ENCODE results near the gene EPS8. TPM values are rescaled to one million over a fixed set of nuclear protein-coding genes. Genes with fewer than 3 reads are reported as not detected.

Gene EPS8
- total RNA-seq, 1 donor from 2014 or later: 58.2 TPM

DNA sequence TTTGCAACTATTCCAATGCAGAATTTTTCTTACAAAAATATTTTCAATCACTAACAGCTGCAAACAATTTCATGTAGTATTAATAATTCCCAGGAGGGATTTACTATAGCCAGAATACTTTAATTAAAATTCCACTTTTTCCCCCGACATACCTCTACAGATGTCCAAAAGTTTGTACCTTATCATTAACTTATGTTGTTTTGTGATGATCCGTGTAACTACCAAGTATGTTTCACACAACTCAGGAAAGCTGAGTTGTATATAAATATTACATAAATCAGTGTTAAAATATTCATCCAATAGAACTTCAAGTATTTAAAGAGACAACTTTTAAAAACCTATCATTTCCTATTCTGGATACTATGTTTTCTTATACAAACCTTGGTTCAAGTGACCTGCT, 2.4 kb downstream of the EPS8 start:
- no peak overlapping the region for H3K27ac ChIP-seq
- intact Hi-C loops (cut with DNase I): no loop called here
- no peaks in the 10 kb centered on the region for H3K36me3 ChIP-seq
- H3K4me3 ChIP-seq: peak overlapping the region; percentile 79
- DNase-seq (no peak), ATAC-seq (no peak)
- H3K27me3 ChIP-seq: no peaks in the 10 kb centered on the region
- no peaks in the 10 kb centered on the region for H3K9me3 ChIP-seq
- no peaks in the 10 kb centered on the region for H3K4me1 ChIP-seq
- TF ChIP-seq, protein P1, sequence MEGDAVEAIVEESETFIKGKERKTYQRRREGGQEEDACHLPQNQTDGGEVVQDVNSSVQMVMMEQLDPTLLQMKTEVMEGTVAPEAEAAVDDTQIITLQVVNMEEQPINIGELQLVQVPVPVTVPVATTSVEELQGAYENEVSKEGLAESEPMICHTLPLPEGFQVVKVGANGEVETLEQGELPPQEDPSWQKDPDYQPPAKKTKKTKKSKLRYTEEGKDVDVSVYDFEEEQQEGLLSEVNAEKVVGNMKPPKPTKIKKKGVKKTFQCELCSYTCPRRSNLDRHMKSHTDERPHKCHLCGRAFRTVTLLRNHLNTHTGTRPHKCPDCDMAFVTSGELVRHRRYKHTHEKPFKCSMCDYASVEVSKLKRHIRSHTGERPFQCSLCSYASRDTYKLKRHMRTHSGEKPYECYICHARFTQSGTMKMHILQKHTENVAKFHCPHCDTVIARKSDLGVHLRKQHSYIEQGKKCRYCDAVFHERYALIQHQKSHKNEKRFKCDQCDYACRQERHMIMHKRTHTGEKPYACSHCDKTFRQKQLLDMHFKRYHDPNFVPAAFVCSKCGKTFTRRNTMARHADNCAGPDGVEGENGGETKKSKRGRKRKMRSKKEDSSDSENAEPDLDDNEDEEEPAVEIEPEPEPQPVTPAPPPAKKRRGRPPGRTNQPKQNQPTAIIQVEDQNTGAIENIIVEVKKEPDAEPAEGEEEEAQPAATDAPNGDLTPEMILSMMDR (IDR thresholded peaks at IDR 0.05): no peak

DNA sequence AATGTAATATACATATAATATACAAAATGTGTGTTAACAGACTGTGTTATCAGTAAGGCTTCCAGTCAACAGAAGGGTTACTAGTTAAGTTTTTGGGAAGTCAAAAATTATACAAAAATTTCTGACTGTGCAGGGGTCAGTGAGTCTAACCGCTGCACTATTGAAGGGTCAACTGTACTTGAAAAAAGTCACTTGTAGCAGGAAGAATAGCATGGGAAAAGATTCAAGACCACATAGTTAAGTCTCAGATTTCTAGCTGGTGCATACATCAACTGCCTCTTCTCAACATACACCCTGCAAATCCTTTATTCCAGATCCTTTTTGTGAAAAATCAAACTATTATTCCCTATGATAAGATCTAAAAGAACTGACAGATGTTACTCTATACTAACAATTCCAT, 5.9 kb downstream of the EPS8 start:
- H3K4me3 ChIP-seq: no peak overlapping the region
- intact Hi-C loops (cut with DNase I): no loop called here

DNA sequence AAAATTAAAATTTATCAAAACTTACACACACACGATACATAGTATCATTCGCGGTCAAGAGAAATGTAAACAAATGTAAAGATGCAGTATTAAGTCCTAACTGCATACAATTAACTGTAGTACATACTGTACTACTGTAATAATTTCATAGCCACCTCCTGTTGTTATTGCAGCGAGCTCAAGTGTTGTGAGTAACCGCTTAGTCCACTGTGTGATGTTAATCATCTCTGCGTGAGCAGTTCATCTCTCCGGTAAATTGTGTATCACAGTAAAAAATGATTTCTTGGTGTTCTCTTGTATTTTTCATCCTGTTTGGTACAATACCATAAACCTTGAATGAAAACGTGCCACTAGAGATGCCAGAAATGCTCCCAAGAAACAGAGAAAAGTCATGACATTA, 6.5 kb downstream of the EPS8 start:
- intact Hi-C loops (cut with DNase I): no loop called here
- TF ChIP-seq, protein P1 (IDR thresholded peaks at IDR 0.05): no peak
- Histone ChIP-seq H3K27ac (no peak overlapping the region), H3K4me1 (no peaks in the 10 kb centered on the region), H3K27me3 (no peaks in the 10 kb centered on the region), H3K9me3 (no peaks in the 10 kb centered on the region), H3K36me3 (no peaks in the 10 kb centered on the region), H3K4me3 (no peak overlapping the region)
- ATAC-seq (no peak), DNase-seq (no peak)

More for the DNA sequence above, 5.9 kb downstream of the EPS8 start:
- ATAC-seq (no peak), DNase-seq (no peak)
- Histone ChIP-seq H3K4me1 (no peaks in the 10 kb centered on the region), H3K27ac (no peak overlapping the region), H3K9me3 (no peaks in the 10 kb centered on the region), H3K36me3 (no peaks in the 10 kb centered on the region), H3K27me3 (no peaks in the 10 kb centered on the region)
- TF ChIP-seq, protein P1 (IDR thresholded peaks at IDR 0.05): no peak

DNA sequence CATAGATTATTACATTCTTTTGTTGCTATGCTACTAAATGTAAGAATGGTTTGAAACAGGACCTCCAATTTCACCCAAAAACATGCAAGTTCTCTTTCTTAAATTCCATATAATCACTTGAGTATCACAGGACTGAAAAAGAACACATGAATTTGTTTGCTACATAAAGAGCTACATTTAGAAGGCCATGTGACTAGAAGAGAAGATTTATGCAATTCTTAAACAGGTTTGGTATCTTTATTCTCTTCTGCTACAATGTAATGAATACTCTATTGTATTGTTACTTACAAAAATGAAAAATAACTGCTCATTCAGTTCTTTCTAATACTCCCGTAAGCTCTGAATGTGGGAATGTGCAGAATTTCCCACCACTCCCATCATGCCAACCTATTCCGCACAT, 9.3 kb downstream of the EPS8 start:
- Histone ChIP-seq H3K27me3 (no peaks in the 10 kb centered on the region), H3K27ac (no peak overlapping the region), H3K4me3 (no peak overlapping the region), H3K9me3 (no peaks in the 10 kb centered on the region), H3K36me3 (no peaks in the 10 kb centered on the region), H3K4me1 (no peaks in the 10 kb centered on the region)
- intact Hi-C loops (cut with DNase I): no loop called here
- TF ChIP-seq, protein P1 (IDR thresholded peaks at IDR 0.05): no peak
- ATAC-seq: no peak
- DNase-seq: no peak

DNA sequence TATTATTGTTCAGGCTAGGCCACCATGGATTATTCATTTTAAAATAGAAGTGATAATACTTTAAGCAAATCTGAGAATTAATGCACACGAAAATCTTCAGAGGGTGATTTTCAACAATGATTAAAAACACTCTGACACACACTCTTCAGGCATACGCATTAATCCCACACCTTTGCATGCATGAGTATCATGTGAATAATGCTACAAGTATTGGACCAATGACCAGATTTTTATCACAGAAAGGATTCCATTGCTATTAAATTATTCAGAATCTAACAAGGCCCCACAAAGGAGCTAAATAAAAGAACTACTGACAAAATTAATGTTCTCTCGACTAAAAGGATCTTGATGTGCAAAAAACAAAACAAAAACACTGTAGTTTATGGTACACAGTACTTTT, 11.1 kb downstream of the EPS8 start:
- ATAC-seq: no peak
- intact Hi-C loops (cut with DNase I): no loop called here

More for the DNA sequence above, 11.1 kb downstream of the EPS8 start:
- TF ChIP-seq, protein P1 (IDR thresholded peaks at IDR 0.05): no peak
- H3K4me1 ChIP-seq: no peaks in the 10 kb centered on the region
- no peaks in the 10 kb centered on the region for H3K36me3 ChIP-seq
- no peak for DNase-seq
- no peak overlapping the region for H3K4me3 ChIP-seq
- no peaks in the 10 kb centered on the region for H3K9me3 ChIP-seq
- no peak overlapping the region for H3K27ac ChIP-seq
- no peaks in the 10 kb centered on the region for H3K27me3 ChIP-seq
